Measurements from ENCODE around the gene IL15.

Gene IL15

GRCh38 chr4:141630854-141631253, 5.5 kb upstream of the IL15 start:
- no peaks in the 10 kb centered on the region for H3K4me1 ChIP-seq (ENCODE audit: control insufficient read depth, insufficient read depth, low read length)
- H3K9ac ChIP-seq (ENCODE audit: low read length): no peak overlapping the region
- no peaks in the 10 kb centered on the region for H3K9me3 ChIP-seq (ENCODE audit: control insufficient read depth, low read length)
- H3K36me3 ChIP-seq (ENCODE audit: control insufficient read depth, insufficient read depth, low read length): no peaks in the 10 kb centered on the region
- no peak overlapping the region for H3K4me3 ChIP-seq (ENCODE audit: low read length)
- no peaks in the 10 kb centered on the region for H3K27me3 ChIP-seq (ENCODE audit: control insufficient read depth, insufficient read depth, low read length)

- Histone ChIP-seq H3K9me3 (ENCODE audit: control insufficient read depth, low read length) (no peaks in the 10 kb centered on the region), H3K4me3 (ENCODE audit: low read length) (peak overlapping the region; percentile 71), H3K4me1 (ENCODE audit: control insufficient read depth, insufficient read depth, low read length) (peaks cover 4% of the 10 kb centered on the region), H3K36me3 (ENCODE audit: control insufficient read depth, insufficient read depth, low read length) (no peaks in the 10 kb centered on the region), H3K27me3 (ENCODE audit: control insufficient read depth, insufficient read depth, low read length) (no peaks in the 10 kb centered on the region), H3K9ac (ENCODE audit: low read length) (peak overlapping the region; percentile 84)
Observed at GRCh38 chr4:141635736-141636081, 674 bp upstream of the IL15 start.

DNA sequence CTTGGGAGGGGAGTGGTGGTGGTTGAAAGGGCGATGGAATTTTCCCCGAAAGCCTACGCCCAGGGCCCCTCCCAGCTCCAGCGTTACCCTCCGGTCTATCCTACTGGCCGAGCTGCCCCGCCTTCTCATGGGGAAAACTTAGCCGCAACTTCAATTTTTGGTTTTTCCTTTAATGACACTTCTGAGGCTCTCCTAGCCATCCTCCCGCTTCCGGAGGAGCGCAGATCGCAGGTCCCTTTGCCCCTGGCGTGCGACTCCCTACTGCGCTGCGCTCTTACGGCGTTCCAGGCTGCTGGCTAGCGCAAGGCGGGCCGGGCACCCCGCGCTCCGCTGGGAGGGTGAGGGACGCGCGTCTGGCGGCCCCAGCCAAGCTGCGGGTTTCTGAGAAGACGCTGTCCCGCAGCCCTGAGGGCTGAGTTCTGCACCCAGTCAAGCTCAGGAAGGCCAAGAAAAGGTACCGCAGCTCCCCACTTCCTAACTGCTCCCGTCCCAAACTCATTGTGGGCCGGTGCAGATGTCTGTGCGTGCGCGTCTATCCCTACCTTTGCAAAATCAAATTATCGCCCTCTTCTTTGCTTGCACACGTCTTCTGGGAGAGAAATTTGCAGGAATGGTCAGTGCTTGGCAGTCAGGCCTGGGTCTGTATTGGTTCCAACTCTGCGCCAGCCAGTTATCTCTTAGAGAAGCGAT, 533 bp downstream of the IL15 start:
- peak overlapping the region; percentile 84 for H3K9ac ChIP-seq (ENCODE audit: low read length)
- peak overlapping the region; percentile 71 for H3K4me3 ChIP-seq (ENCODE audit: low read length)
- no peaks in the 10 kb centered on the region for H3K9me3 ChIP-seq (ENCODE audit: control insufficient read depth, low read length)
- no peaks in the 10 kb centered on the region for H3K27me3 ChIP-seq (ENCODE audit: control insufficient read depth, insufficient read depth, low read length)
- H3K36me3 ChIP-seq (ENCODE audit: control insufficient read depth, insufficient read depth, low read length): no peaks in the 10 kb centered on the region
- peaks cover 4% of the 10 kb centered on the region for H3K4me1 ChIP-seq (ENCODE audit: control insufficient read depth, insufficient read depth, low read length)

GRCh38 chr4:141637565-141637964, 1.2 kb downstream of the IL15 start:
- Histone ChIP-seq H3K36me3 (ENCODE audit: control insufficient read depth, insufficient read depth, low read length) (no peaks in the 10 kb centered on the region), H3K4me1 (ENCODE audit: control insufficient read depth, insufficient read depth, low read length) (peaks cover 7% of the 10 kb centered on the region), H3K27me3 (ENCODE audit: control insufficient read depth, insufficient read depth, low read length) (no peaks in the 10 kb centered on the region), H3K4me3 (ENCODE audit: low read length) (peak overlapping the region; percentile 71), H3K9ac (ENCODE audit: low read length) (peak overlapping the region; percentile 84), H3K9me3 (ENCODE audit: control insufficient read depth, low read length) (no peaks in the 10 kb centered on the region)

DNA sequence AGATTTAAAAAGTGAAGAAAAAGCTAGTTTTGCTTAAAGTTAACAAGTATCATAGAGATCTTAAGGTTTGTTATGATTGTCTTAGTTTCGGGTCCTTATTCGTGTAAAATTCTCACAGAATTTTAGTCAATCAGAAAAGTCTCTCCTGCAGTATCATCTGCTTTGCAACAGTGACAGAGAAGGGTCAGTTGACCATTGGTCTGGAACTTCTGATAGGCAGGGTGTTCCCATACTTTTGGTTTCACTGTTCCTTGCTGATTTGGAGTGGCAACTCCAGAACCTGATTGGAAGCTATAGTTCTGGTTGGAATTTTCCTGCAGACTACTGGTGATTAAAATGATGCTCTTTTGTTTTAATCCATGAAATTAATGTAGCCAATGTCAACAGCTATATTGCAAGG, 1.8 kb downstream of the IL15 start:
- H3K4me1 ChIP-seq (ENCODE audit: control insufficient read depth, insufficient read depth, low read length): peaks cover 11% of the 10 kb centered on the region

DNA sequence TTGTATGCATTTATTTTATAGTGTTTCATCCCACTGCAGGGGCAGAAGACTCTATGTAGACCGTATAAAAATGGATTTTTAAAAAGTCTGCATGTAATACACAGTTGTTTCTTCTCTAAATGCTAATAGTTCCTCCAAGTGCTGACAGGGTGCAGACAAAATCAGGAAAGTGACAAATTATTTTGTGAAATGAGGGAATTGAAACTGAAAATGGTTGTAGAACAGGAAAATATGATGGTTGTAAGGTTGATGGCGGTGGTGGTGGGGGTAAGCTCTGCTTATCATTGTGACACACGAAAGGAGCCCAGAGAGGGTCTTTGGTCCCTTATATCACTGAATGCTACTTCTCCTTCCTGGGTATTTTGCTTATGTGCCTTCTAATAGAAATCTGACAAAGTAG, 4.3 kb downstream of the IL15 start:
- Histone ChIP-seq H3K4me3 (ENCODE audit: low read length) (no peak overlapping the region), H3K9ac (ENCODE audit: low read length) (no peak overlapping the region), H3K27me3 (ENCODE audit: control insufficient read depth, insufficient read depth, low read length) (no peaks in the 10 kb centered on the region), H3K9me3 (ENCODE audit: control insufficient read depth, low read length) (no peaks in the 10 kb centered on the region), H3K4me1 (ENCODE audit: control insufficient read depth, insufficient read depth, low read length) (peaks cover 15% of the 10 kb centered on the region), H3K36me3 (ENCODE audit: control insufficient read depth, insufficient read depth, low read length) (no peaks in the 10 kb centered on the region)

More for the DNA sequence above, 1.8 kb downstream of the IL15 start:
- Histone ChIP-seq H3K9ac (ENCODE audit: low read length) (no peak overlapping the region), H3K9me3 (ENCODE audit: control insufficient read depth, low read length) (no peaks in the 10 kb centered on the region), H3K4me3 (ENCODE audit: low read length) (no peak overlapping the region), H3K27me3 (ENCODE audit: control insufficient read depth, insufficient read depth, low read length) (no peaks in the 10 kb centered on the region), H3K36me3 (ENCODE audit: control insufficient read depth, insufficient read depth, low read length) (no peaks in the 10 kb centered on the region)

GRCh38 chr4:141642063-141642462, 5.7 kb downstream of the IL15 start:
- peaks cover 15% of the 10 kb centered on the region for H3K4me1 ChIP-seq (ENCODE audit: control insufficient read depth, insufficient read depth, low read length)
- H3K27me3 ChIP-seq (ENCODE audit: control insufficient read depth, insufficient read depth, low read length): no peaks in the 10 kb centered on the region
- no peak overlapping the region for H3K9ac ChIP-seq (ENCODE audit: low read length)
- no peaks in the 10 kb centered on the region for H3K9me3 ChIP-seq (ENCODE audit: control insufficient read depth, low read length)
- no peak overlapping the region for H3K4me3 ChIP-seq (ENCODE audit: low read length)
- no peaks in the 10 kb centered on the region for H3K36me3 ChIP-seq (ENCODE audit: control insufficient read depth, insufficient read depth, low read length)

DNA sequence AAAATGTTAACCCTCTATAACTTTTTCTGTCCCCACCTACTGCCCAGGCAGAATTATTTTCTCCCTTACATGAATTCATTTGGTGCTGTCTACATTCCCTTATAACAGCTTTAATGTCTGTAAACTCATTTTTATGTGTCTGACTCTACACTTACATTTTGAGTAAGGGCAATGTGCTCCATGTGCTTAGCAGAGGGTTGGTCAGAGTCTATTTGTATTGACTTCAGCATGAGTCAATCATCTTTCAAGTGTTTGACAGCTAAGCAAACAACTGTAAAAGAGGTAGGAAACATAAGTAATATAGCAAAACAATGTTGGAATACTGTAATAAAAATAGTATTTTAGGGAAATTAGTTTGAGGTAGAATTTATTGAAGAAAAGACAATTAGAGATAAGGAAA, 6.3 kb downstream of the IL15 start:
- Histone ChIP-seq H3K27me3 (ENCODE audit: control insufficient read depth, insufficient read depth, low read length) (no peaks in the 10 kb centered on the region), H3K36me3 (ENCODE audit: control insufficient read depth, insufficient read depth, low read length) (no peaks in the 10 kb centered on the region), H3K9me3 (ENCODE audit: control insufficient read depth, low read length) (no peaks in the 10 kb centered on the region), H3K4me3 (ENCODE audit: low read length) (no peak overlapping the region), H3K9ac (ENCODE audit: low read length) (no peak overlapping the region), H3K4me1 (ENCODE audit: control insufficient read depth, insufficient read depth, low read length) (peaks cover 10% of the 10 kb centered on the region)

DNA sequence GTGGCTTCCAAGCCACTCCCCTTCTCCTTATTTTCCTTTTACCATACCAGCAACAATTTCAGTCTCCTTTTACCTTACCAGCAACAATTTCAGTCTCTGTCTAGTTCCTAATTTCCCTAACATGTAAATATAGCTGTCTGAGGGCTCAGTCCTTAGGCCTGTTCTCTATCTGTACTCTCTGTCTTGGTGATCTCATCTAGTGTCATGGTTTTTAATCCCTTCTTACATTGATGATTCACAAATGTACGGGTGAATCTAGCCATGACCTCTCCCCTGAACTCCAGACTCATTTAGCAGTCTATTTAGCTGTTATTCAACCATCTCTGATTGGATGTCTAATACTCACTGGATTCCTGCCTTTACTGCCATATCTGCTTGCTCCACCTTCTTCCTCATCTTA, 7.2 kb downstream of the IL15 start:
- H3K4me1 ChIP-seq (ENCODE audit: control insufficient read depth, insufficient read depth, low read length): peaks cover 10% of the 10 kb centered on the region
- H3K36me3 ChIP-seq (ENCODE audit: control insufficient read depth, insufficient read depth, low read length): no peaks in the 10 kb centered on the region
- no peak overlapping the region for H3K4me3 ChIP-seq (ENCODE audit: low read length)
- no peaks in the 10 kb centered on the region for H3K9me3 ChIP-seq (ENCODE audit: control insufficient read depth, low read length)
- H3K27me3 ChIP-seq (ENCODE audit: control insufficient read depth, insufficient read depth, low read length): no peaks in the 10 kb centered on the region
- no peak overlapping the region for H3K9ac ChIP-seq (ENCODE audit: low read length)

- Histone ChIP-seq H3K27me3 (ENCODE audit: control insufficient read depth, insufficient read depth, low read length) (no peaks in the 10 kb centered on the region), H3K36me3 (ENCODE audit: control insufficient read depth, insufficient read depth, low read length) (no peaks in the 10 kb centered on the region), H3K9me3 (ENCODE audit: control insufficient read depth, low read length) (no peaks in the 10 kb centered on the region), H3K4me3 (ENCODE audit: low read length) (no peak overlapping the region), H3K4me1 (ENCODE audit: control insufficient read depth, insufficient read depth, low read length) (peaks cover 10% of the 10 kb centered on the region), H3K9ac (ENCODE audit: low read length) (no peak overlapping the region)
Observed at GRCh38 chr4:141645611-141646340, 9.4 kb downstream of the IL15 start.

GRCh38 chr4:141646969-141647368, 10.6 kb downstream of the IL15 start:
- H3K9me3 ChIP-seq (ENCODE audit: control insufficient read depth, low read length): no peaks in the 10 kb centered on the region
- H3K36me3 ChIP-seq (ENCODE audit: control insufficient read depth, insufficient read depth, low read length): no peaks in the 10 kb centered on the region

GRCh38 chr4:141647966-141648365, 11.6 kb downstream of the IL15 start:
- H3K36me3 ChIP-seq (ENCODE audit: control insufficient read depth, insufficient read depth, low read length): no peaks in the 10 kb centered on the region
- H3K4me3 ChIP-seq (ENCODE audit: low read length): no peak overlapping the region
- peaks cover 5% of the 10 kb centered on the region for H3K4me1 ChIP-seq (ENCODE audit: control insufficient read depth, insufficient read depth, low read length)
- no peaks in the 10 kb centered on the region for H3K9me3 ChIP-seq (ENCODE audit: control insufficient read depth, low read length)
- no peaks in the 10 kb centered on the region for H3K27me3 ChIP-seq (ENCODE audit: control insufficient read depth, insufficient read depth, low read length)
- no peak overlapping the region for H3K9ac ChIP-seq (ENCODE audit: low read length)

More at GRCh38 chr4:141646969-141647368, 10.6 kb downstream of the IL15 start:
- Histone ChIP-seq H3K4me3 (ENCODE audit: low read length) (no peak overlapping the region), H3K4me1 (ENCODE audit: control insufficient read depth, insufficient read depth, low read length) (peaks cover 10% of the 10 kb centered on the region), H3K27me3 (ENCODE audit: control insufficient read depth, insufficient read depth, low read length) (no peaks in the 10 kb centered on the region), H3K9ac (ENCODE audit: low read length) (no peak overlapping the region)
